ENCODE data around the gene IGF1. TPM values are rescaled to one million over a fixed set of nuclear protein-coding genes. Genes with fewer than 3 reads are reported as not detected.

Gene IGF1
- total RNA-seq, 1 donor from 2014 or later = 1.8 TPM

GRCh38 chr12:102399653-102400052, 80.7 kb downstream of the IGF1 start:
- H3K4me1 Mint-ChIP-seq = no peaks in the 10 kb centered on the region
- no peak overlapping the region for H3K4me3 Mint-ChIP-seq
- no peak overlapping the region for H3K27ac Mint-ChIP-seq
- H3K27me3 Mint-ChIP-seq = peaks cover 14% of the 10 kb centered on the region
- H3K9me3 Mint-ChIP-seq = no peaks in the 10 kb centered on the region
- DNase-seq = no peak
- H3K36me3 Mint-ChIP-seq (ENCODE audit: low read depth) = no peaks in the 10 kb centered on the region
- intact Hi-C loops (cut with micrococcal nuclease) = no loop called here

- no peak overlapping the region for H3K27ac Mint-ChIP-seq
- no peaks in the 10 kb centered on the region for H3K9me3 Mint-ChIP-seq
- H3K36me3 Mint-ChIP-seq (ENCODE audit: low read depth) = no peaks in the 10 kb centered on the region
- intact Hi-C loops (cut with micrococcal nuclease) = no loop called here
- no peak overlapping the region for H3K4me3 Mint-ChIP-seq
- H3K4me1 Mint-ChIP-seq = no peaks in the 10 kb centered on the region
- H3K27me3 Mint-ChIP-seq = peaks cover 18% of the 10 kb centered on the region
- no peak for DNase-seq
Observed at GRCh38 chr12:102396276-102396675, 84.1 kb downstream of the IGF1 start.

DNA sequence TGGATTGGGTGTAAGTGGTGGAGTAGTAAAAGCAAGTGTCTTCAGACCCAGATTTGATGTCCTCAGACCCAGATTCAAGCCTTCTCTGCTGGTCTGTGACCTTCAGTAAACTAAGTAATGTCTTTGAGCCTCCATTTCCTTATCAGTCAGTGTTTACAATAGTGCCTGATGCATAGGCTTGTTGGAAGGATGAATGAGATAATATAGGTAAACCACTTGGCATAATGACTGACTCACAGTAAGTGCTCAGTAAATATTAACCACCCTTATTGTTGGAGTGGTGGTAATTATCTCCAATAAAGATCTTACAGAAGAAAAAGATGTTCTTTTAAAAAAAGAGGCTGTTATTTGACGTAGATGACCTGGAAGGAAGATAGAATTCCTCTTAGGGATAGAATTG, 86.2 kb downstream of the IGF1 start:
- H3K4me3 Mint-ChIP-seq = no peak overlapping the region
- intact Hi-C loops (cut with micrococcal nuclease) = no loop called here
- H3K36me3 Mint-ChIP-seq (ENCODE audit: low read depth) = no peaks in the 10 kb centered on the region
- H3K9me3 Mint-ChIP-seq = no peaks in the 10 kb centered on the region
- peaks cover 15% of the 10 kb centered on the region for H3K27me3 Mint-ChIP-seq
- DNase-seq = no peak
- H3K4me1 Mint-ChIP-seq = no peaks in the 10 kb centered on the region
- H3K27ac Mint-ChIP-seq = no peak overlapping the region

DNA sequence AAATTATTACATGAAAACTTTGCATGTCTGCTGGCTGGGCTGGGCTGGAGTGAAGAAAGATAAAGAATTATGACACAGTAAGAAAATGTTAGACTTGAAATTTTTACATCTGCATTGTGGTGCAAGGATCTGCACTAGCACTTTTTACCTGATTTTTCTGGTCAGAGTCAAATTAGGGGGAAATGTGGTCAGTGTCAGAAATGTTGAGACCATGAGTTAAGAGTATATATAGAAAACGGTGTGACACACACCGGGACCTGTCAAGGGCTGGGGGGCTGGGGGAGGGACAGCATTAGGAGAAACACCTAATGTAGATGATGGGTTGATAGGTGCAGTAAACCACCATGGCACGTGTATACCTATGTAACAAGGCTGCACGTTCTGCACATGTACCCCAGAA, 90.3 kb downstream of the IGF1 start:
- Mint-ChIP-seq H3K36me3 (ENCODE audit: low read depth) (no peaks in the 10 kb centered on the region), H3K27me3 (peaks cover 21% of the 10 kb centered on the region), H3K4me3 (no peak overlapping the region), H3K4me1 (no peaks in the 10 kb centered on the region), H3K9me3 (peaks cover 15% of the 10 kb centered on the region), H3K27ac (no peak overlapping the region)
- no peak for DNase-seq
- intact Hi-C loops (cut with micrococcal nuclease) = no loop called here

DNA sequence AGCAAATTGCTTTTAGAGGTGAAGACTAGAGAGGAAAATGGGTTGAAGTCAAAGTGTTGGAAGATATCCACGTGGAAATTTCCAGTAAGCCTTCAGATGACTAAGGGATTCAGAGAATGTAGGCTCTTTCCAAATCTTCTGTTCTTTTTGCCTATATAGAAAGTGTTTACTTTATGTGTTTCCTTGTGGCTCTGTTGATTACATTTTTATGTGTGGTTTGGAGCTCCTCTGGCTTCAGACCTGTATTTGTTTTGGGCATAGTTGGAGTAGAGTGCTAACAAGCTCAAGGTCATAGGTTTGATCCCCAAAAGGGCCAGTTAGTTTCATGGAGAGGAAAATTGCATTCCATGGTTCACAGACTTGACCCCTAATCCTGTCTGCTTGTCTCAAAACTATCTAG, 91.9 kb downstream of the IGF1 start:
- no peaks in the 10 kb centered on the region for H3K36me3 Mint-ChIP-seq (ENCODE audit: low read depth)
- intact Hi-C loops (cut with micrococcal nuclease) = no loop called here
- DNase-seq = no peak
- no peaks in the 10 kb centered on the region for H3K4me1 Mint-ChIP-seq
- H3K9me3 Mint-ChIP-seq = peaks cover 25% of the 10 kb centered on the region
- H3K27me3 Mint-ChIP-seq = peaks cover 22% of the 10 kb centered on the region
- H3K4me3 Mint-ChIP-seq = no peak overlapping the region
- no peak overlapping the region for H3K27ac Mint-ChIP-seq

DNA sequence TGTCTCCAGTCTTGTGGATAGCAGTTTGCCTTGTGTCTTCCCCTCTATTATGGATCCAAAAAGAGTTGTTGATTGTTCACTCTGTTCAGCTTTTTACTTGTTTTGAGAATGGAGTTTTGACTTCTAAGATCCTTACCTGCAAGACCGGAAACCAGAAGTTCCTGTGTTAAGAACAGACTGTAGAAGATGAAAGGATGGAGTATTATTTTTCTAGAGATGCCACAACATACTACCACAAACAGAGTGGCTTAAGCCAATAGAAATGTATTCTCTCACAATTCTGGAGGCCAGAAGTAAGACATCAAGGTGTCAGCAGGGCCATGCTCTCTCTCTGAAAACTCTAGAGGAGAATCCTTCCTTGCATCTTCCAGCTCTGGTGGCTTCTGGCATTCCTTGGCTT, 95.0 kb downstream of the IGF1 start:
- no peak for DNase-seq
- no peak overlapping the region for H3K27ac Mint-ChIP-seq
- H3K27me3 Mint-ChIP-seq = peaks cover 17% of the 10 kb centered on the region
- peaks cover 34% of the 10 kb centered on the region for H3K9me3 Mint-ChIP-seq
- intact Hi-C loops (cut with micrococcal nuclease) = no loop called here
- no peaks in the 10 kb centered on the region for H3K4me1 Mint-ChIP-seq
- no peaks in the 10 kb centered on the region for H3K36me3 Mint-ChIP-seq (ENCODE audit: low read depth)
- no peak overlapping the region for H3K4me3 Mint-ChIP-seq

GRCh38 chr12:102379346-102380162, 100.8 kb downstream of the IGF1 start:
- Mint-ChIP-seq H3K36me3 (ENCODE audit: low read depth) (no peaks in the 10 kb centered on the region), H3K4me1 (peaks cover under 1% of the 10 kb centered on the region)
- intact Hi-C loops (cut with micrococcal nuclease) = loop anchor here (5.0 kb wide), 1 partner anchor 103 kb away; the partner anchor contains the start of gene IGF1

GRCh38 chr12:102376781-102377180, 103.6 kb downstream of the IGF1 start:
- intact Hi-C loops (cut with micrococcal nuclease) = loop anchor here (5.0 kb wide), 1 partner anchor 106 kb away; the partner anchor contains the start of gene IGF1
- Mint-ChIP-seq H3K4me3 (no peak overlapping the region), H3K4me1 (peaks cover 4% of the 10 kb centered on the region), H3K36me3 (ENCODE audit: low read depth) (no peaks in the 10 kb centered on the region), H3K27me3 (no peaks in the 10 kb centered on the region), H3K9me3 (peaks cover 16% of the 10 kb centered on the region), H3K27ac (no peak overlapping the region)
- no peak for DNase-seq

More at GRCh38 chr12:102379346-102380162, 100.8 kb downstream of the IGF1 start:
- no peak for DNase-seq
- Mint-ChIP-seq H3K27me3 (peaks cover 3% of the 10 kb centered on the region), H3K27ac (no peak overlapping the region), H3K9me3 (peaks cover 21% of the 10 kb centered on the region), H3K4me3 (no peak overlapping the region)

DNA sequence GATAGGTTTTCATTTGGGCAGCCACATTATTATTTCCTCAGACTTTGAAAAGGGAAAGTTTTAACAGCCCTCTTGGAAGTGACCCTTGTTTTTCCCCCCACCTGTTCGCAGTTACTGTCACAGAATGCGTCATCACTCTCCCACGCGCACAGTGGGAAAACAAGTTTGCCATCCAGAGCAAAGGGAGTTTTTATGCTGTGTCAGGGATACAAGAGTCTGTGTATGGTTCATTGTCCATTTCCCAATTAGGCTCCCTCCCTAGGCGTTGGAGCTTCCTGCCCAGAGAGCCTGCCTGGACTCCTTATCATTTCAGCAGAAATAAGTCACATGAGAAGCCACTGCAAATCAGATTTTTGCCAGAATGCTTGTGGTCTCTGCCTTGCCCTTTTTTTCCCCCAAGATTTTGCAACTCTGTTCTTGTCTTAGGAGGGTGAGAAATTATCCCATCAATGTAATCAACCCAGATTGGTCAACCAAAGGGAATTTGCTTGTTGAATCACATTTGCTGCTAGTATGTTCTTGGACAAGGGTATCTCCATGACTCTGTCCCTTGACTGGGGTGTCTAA, 104.1 kb downstream of the IGF1 start:
- Mint-ChIP-seq H3K27me3 (no peaks in the 10 kb centered on the region), H3K27ac (no peak overlapping the region), H3K4me1 (peaks cover 4% of the 10 kb centered on the region), H3K36me3 (ENCODE audit: low read depth) (no peaks in the 10 kb centered on the region), H3K4me3 (no peak overlapping the region), H3K9me3 (peaks cover 13% of the 10 kb centered on the region)
- DNase-seq = no peak
- intact Hi-C loops (cut with micrococcal nuclease) = loop anchor here (5.0 kb wide), 1 partner anchor 106 kb away; the partner anchor contains the start of gene IGF1

DNA sequence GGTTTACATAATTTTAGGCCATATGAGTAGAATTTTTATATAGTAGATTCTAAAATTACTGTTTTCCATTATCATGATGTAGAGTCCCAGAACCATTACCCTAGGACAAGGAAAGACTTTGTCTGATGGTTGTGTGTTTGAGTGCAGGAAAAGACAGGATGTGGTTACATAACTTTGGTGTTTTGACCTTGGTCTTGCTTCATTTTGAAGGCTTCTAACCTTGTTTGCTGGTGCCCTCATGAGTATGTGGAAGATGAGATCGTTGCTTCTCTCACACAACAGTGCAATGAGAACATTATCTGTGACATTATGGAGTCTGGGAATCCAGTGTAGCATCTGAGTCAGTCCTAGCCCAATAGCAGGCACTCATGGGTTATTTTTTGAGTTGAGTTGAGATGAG, 106.2 kb downstream of the IGF1 start:
- Mint-ChIP-seq H3K4me3 (no peak overlapping the region), H3K4me1 (peaks cover 4% of the 10 kb centered on the region), H3K9me3 (peaks cover 9% of the 10 kb centered on the region), H3K27ac (no peak overlapping the region), H3K27me3 (no peaks in the 10 kb centered on the region), H3K36me3 (ENCODE audit: low read depth) (no peaks in the 10 kb centered on the region)
- DNase-seq = no peak
- intact Hi-C loops (cut with micrococcal nuclease) = no loop called here

DNA sequence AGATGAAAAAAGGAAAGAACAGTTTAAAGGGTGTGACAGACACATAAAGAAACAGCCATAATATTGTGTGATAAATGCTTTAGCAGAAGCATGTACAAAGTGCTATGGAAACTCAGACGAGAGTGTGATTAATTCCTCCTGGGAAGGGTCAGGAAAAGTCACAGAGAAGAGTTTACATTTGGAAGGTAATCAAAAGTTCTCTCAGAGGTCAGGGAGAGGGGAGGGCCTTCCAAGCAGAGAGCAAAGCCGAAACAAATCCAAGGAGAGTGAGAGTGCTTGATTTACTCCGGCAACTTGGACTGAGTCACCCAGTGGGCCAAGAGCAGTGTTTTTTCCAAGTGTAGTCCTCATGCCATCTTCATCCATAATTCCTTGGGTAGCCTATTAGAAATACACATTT, 108.3 kb downstream of the IGF1 start:
- intact Hi-C loops (cut with micrococcal nuclease) = no loop called here
- no peaks in the 10 kb centered on the region for H3K36me3 Mint-ChIP-seq (ENCODE audit: low read depth)
- no peak overlapping the region for H3K4me3 Mint-ChIP-seq
- H3K4me1 Mint-ChIP-seq = peaks cover 4% of the 10 kb centered on the region
- peaks cover 17% of the 10 kb centered on the region for H3K9me3 Mint-ChIP-seq
- H3K27ac Mint-ChIP-seq = no peak overlapping the region
- no peak for DNase-seq
- no peaks in the 10 kb centered on the region for H3K27me3 Mint-ChIP-seq

- intact Hi-C loops (cut with micrococcal nuclease) = no loop called here
Observed at GRCh38 chr12:102371165-102371564, 109.2 kb downstream of the IGF1 start.

DNA sequence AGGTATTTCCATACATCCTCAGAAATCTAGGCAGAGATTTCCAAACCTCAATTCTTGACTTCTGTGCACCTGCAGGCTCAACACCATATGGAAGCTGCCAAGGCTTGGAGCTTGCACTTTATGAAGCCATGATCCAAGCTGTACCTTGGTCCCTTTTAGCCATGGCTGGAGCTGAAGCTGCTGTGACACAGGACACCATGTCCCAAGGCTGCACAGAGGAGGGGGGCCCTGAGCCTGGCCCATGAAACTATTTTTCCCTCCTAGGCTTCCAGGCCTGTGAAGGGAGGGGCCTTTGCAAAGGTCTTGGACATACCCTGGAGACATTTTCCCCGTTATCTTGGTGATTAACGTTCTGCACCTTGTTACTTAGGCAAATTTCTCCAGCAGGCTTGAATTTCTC, 110.5 kb downstream of the IGF1 start:
- H3K27ac Mint-ChIP-seq = no peak overlapping the region
- H3K4me3 Mint-ChIP-seq = no peak overlapping the region
- H3K9me3 Mint-ChIP-seq = peaks cover 17% of the 10 kb centered on the region
- intact Hi-C loops (cut with micrococcal nuclease) = no loop called here
- peaks cover 4% of the 10 kb centered on the region for H3K4me1 Mint-ChIP-seq
- H3K27me3 Mint-ChIP-seq = no peaks in the 10 kb centered on the region
- no peaks in the 10 kb centered on the region for H3K36me3 Mint-ChIP-seq (ENCODE audit: low read depth)
- no peak for DNase-seq

More at GRCh38 chr12:102371165-102371564, 109.2 kb downstream of the IGF1 start:
- no peaks in the 10 kb centered on the region for H3K36me3 Mint-ChIP-seq (ENCODE audit: low read depth)
- no peak overlapping the region for H3K4me3 Mint-ChIP-seq
- DNase-seq = no peak
- peaks cover 17% of the 10 kb centered on the region for H3K9me3 Mint-ChIP-seq
- H3K27ac Mint-ChIP-seq = peak overlapping the region; percentile 45
- peaks cover 4% of the 10 kb centered on the region for H3K4me1 Mint-ChIP-seq
- H3K27me3 Mint-ChIP-seq = no peaks in the 10 kb centered on the region

- DNase-seq = no peak
- Mint-ChIP-seq H3K27me3 (peaks cover 7% of the 10 kb centered on the region), H3K4me1 (no peaks in the 10 kb centered on the region), H3K36me3 (ENCODE audit: low read depth) (no peaks in the 10 kb centered on the region), H3K4me3 (no peak overlapping the region), H3K9me3 (peaks cover 16% of the 10 kb centered on the region), H3K27ac (no peak overlapping the region)
- intact Hi-C loops (cut with micrococcal nuclease) = no loop called here
Observed at GRCh38 chr12:102365365-102365764, 115.0 kb downstream of the IGF1 start.
